HepG2 (cell line): ENCODE results near the gene PCGF6. TPM values are rescaled to one million over a fixed set of nuclear protein-coding genes. Genes with fewer than 3 reads are reported as not detected.

Experiments used
- ATAC-seq: fragments of 200-7000 bp; cut with Tn5 transposase; 3 replicates; pipeline ENCODE4 v1.9.1; 2020; ENCODE audit warnings: mild to moderate bottlenecking, moderate library complexity
- BruUV-seq: library from RNA; stranded (reverse); fragments of 400-500 nt; replicated peaks from 2 replicates; lab custom pipeline; 2021; lab: Mats Ljungman, UMichigan
- CTCF ChIA-PET: fragments of 300-600 bp; formaldehyde crosslinking; extraction: SDS; loops from one replicate; lab custom pipeline; 2021; ENCODE audit warnings: low total read pairs, inconsistent platforms, low intra/inter-chr PET ratio; lab: Yijun Ruan, JAX
- POLR2A ChIA-PET: fragments of 350-600 bp; sonication (Branson Sonifier 250); formaldehyde crosslinking; loops from one replicate; lab custom pipeline; 2020; ENCODE audit warnings: antibody characterized with exemption, inconsistent platforms; lab: Yijun Ruan, JAX
- DNase-seq: peaks from one replicate; pipeline ENCODE4 v3.0.0-alpha.2; 2015; ENCODE audit warnings: low spot score
- FAIRE-seq: peaks from 3 replicates; lab custom pipeline; 2011; peaks lifted over from hg19 to GRCh38; lab: Jason Lieb, UNC
- H2AFZ ChIP-seq: one replicate; pipeline ENCODE4 v1.6.1; 2011; ENCODE audit warnings: low read length, inconsistent platforms
- H3K27ac ChIP-seq: fragments of 300-600 bp; 3 replicates; pipeline ENCODE4 v1.8.0; 2011; ENCODE audit warnings: mixed run types, mild to moderate bottlenecking, mixed read lengths, low read length, inconsistent platforms; ENCODE audit not compliant: insufficient read depth; ENCODE audit errors: extremely low read length
- H3K27me3 ChIP-seq, 2 experiments: fragments of 200-600 bp in 1 of 2; 2 replicates in 1 of 2; 3 replicates in 1 of 2; pipeline versions ENCODE4 v1.6.0 to v1.8.0; 2011; ENCODE audit warnings: low read length in 2 of 2, mild to moderate bottlenecking in 2 of 2, moderate library complexity in 2 of 2, inconsistent platforms in 1 of 2; ENCODE audit not compliant: insufficient read depth in 2 of 2, control insufficient read depth in 1 of 2
- H3K36me3 ChIP-seq, 2 experiments: fragments of 200-600 bp in 1 of 2; replicated peaks in 1 of 2; 2 replicates in 1 of 2; 3 replicates in 1 of 2; pipeline versions ENCODE4 v1.5.1 to v1.8.0; 2011; ENCODE audit warnings: low read length in 2 of 2, inconsistent platforms in 1 of 2; ENCODE audit not compliant: insufficient read depth in 2 of 2, control insufficient read depth in 1 of 2
- H3K4me1 ChIP-seq: 2 replicates; pipeline ENCODE4 v1.5.1; 2012; ENCODE audit warnings: low read length, inconsistent platforms; ENCODE audit not compliant: insufficient read depth
- H3K4me2 ChIP-seq: 2 replicates; pipeline ENCODE4 v1.6.0; 2011; ENCODE audit warnings: low read depth, low read length, inconsistent platforms
- H3K4me3 ChIP-seq, 3 experiments: fragments of 200-600 bp in 1 of 3; sonication (generic), shearing (Covaris generic) in 1 of 3; replicated peaks in 1 of 3; 2 replicates each; pipeline ENCODE4 v1.5.1; 2011 to 2016; ENCODE audit warnings: low read length in 3 of 3, inconsistent platforms in 2 of 3, low read depth in 2 of 3, mild to moderate bottlenecking in 2 of 3, control low read depth in 1 of 3, mixed read lengths in 1 of 3; ENCODE audit not compliant: insufficient read depth in 1 of 3
- H3K79me2 ChIP-seq: one replicate; pipeline ENCODE4 v1.6.1; 2011; ENCODE audit warnings: low read length, inconsistent platforms; ENCODE audit not compliant: insufficient read depth
- H3K9ac ChIP-seq: 2 replicates; pipeline ENCODE4 v1.6.0; 2011; ENCODE audit warnings: mild to moderate bottlenecking, low read depth, low read length, inconsistent platforms; ENCODE audit not compliant: insufficient read depth
- H3K9me3 ChIP-seq: 2 replicates; pipeline ENCODE4 v1.5.1; 2012; ENCODE audit warnings: mild to moderate bottlenecking, low read length
- H4K20me1 ChIP-seq: 2 replicates; pipeline ENCODE4 v1.6.0; 2011; ENCODE audit warnings: inconsistent platforms, mild to moderate bottlenecking, low read length, moderate library complexity; ENCODE audit not compliant: insufficient read depth
- IRX3 ChIP-seq: sonication (generic); formaldehyde crosslinking; IDR thresholded peaks from 2 replicates; pipeline ENCODE4 v1.8.1; 2023; ENCODE audit warnings: mild to moderate bottlenecking, low read depth, missing genetic modification reagents, borderline replicate concordance
- KLF9 ChIP-seq: IDR thresholded peaks from 2 replicates; pipeline ENCODE4 v1.6.1; 2016; ENCODE audit warnings: low read depth
- LRRFIP1 ChIP-seq: sonication (generic); formaldehyde crosslinking; conservative IDR thresholded peaks from 2 replicates; pipeline ENCODE4 v1.4.0; 2020; ENCODE audit warnings: missing genetic modification reagents
- MTF1 ChIP-seq: sonication (generic); formaldehyde crosslinking; IDR thresholded peaks from 2 replicates; pipeline ENCODE4 v1.5.0; 2020; ENCODE audit warnings: missing genetic modification reagents
- MYPOP ChIP-seq: sonication (generic); formaldehyde crosslinking; IDR thresholded peaks from 2 replicates; pipeline ENCODE4 v1.8.1; 2023; ENCODE audit warnings: mild to moderate bottlenecking, moderate library complexity, missing genetic modification reagents
- NAIF1 ChIP-seq: sonication (generic); formaldehyde crosslinking; IDR thresholded peaks from 2 replicates; pipeline ENCODE4 v1.5.0; 2020; ENCODE audit warnings: mild to moderate bottlenecking, missing genetic modification reagents, borderline replicate concordance
- NBN ChIP-seq: fragments of 450-650 bp; conservative IDR thresholded peaks from 2 replicates; pipeline ENCODE4 v1.6.1; 2017
- SIN3B ChIP-seq: fragments of 150-350 bp; IDR thresholded peaks from 2 replicates; pipeline ENCODE4 v1.6.1; 2014; ENCODE audit warnings: low read length
- SMC3 ChIP-seq: IDR thresholded peaks from 2 replicates; pipeline ENCODE4 v1.6.1; 2011; ENCODE audit warnings: low read length, improper control_type of control experiment
- TEAD2 ChIP-seq: sonication (generic); formaldehyde crosslinking; IDR thresholded peaks from 2 replicates; pipeline ENCODE4 v1.9.0; 2021; ENCODE audit warnings: missing genetic modification reagents
- ZBTB33 ChIP-seq: sonication (generic); formaldehyde crosslinking; IDR thresholded peaks from 2 replicates; pipeline ENCODE4 v1.4.0; 2020; ENCODE audit warnings: missing genetic modification reagents
- ZEB1 ChIP-seq: IDR thresholded peaks from 2 replicates; pipeline ENCODE4 v1.6.1; 2012; ENCODE audit warnings: mild to moderate bottlenecking, low read depth, inconsistent platforms; ENCODE audit not compliant: insufficient replicate concordance
- ZFP62 ChIP-seq: sonication (generic); formaldehyde crosslinking; IDR thresholded peaks from 2 replicates; pipeline ENCODE4 v1.4.0; 2020; ENCODE audit warnings: missing genetic modification reagents
- ZMYM2 ChIP-seq: sonication (generic); formaldehyde crosslinking; IDR thresholded peaks from 2 replicates; pipeline ENCODE4 v1.8.0; 2022; ENCODE audit warnings: mild to moderate bottlenecking, missing genetic modification reagents
- ZNF234 ChIP-seq: sonication (generic); formaldehyde crosslinking; conservative IDR thresholded peaks from 2 replicates; pipeline ENCODE4 v1.5.1; 2020; ENCODE audit warnings: mild to moderate bottlenecking, missing genetic modification reagents
- ZNF260 ChIP-seq: sonication (generic); formaldehyde crosslinking; IDR thresholded peaks from 2 replicates; pipeline ENCODE4 v1.4.0; 2020; ENCODE audit warnings: missing genetic modification reagents, low read depth, mild to moderate bottlenecking, borderline replicate concordance
- ZNF333 ChIP-seq: sonication (generic); formaldehyde crosslinking; IDR thresholded peaks from 2 replicates; pipeline ENCODE4 v1.4.0; 2020; ENCODE audit warnings: mild to moderate bottlenecking, missing genetic modification reagents, borderline replicate concordance
- ZNF567 ChIP-seq: sonication (generic); formaldehyde crosslinking; IDR thresholded peaks from 2 replicates; pipeline ENCODE4 v1.8.1; 2023; ENCODE audit warnings: mild to moderate bottlenecking, missing genetic modification reagents, borderline replicate concordance
- ZNF782 ChIP-seq: sonication (generic); formaldehyde crosslinking; IDR thresholded peaks from 2 replicates; pipeline ENCODE4 v1.4.0; 2020; ENCODE audit warnings: missing genetic modification reagents, mild to moderate bottlenecking, borderline replicate concordance
- ZSCAN12 ChIP-seq: sonication (generic); formaldehyde crosslinking; IDR thresholded peaks from 2 replicates; pipeline ENCODE4 v1.9.0; 2021; ENCODE audit warnings: mild to moderate bottlenecking, missing genetic modification reagents
- WGBS: methylation state at CpG from one replicate; pipeline ENCODE4 v1.1.6; 2017; ENCODE audit warnings: low lambda C conversion rate; 5-methylcytosine and 5-hydroxymethylcytosine counted together
- in situ Hi-C: cut with HindIII; loops from 2 replicates; pipeline ENCODE4 v1.10.0; 2017; ENCODE audit warnings: low pct_unique_long_range_greater_than_20kb; ENCODE audit not compliant: extremely low pct_ligation_motif_present
- intact Hi-C: fragments of 100-400 bp; cut with micrococcal nuclease; formaldehyde crosslinking; loops from one replicate; pipeline ENCODE4 v1.10.0; 2022; ENCODE audit not compliant: unreplicated experiment
- polyA plus RNA-seq, 8 experiments: library from polyadenylated mRNA; depleted of rRNA in 3 of 8; stranded (reverse) in 7 of 8; unstranded in 1 of 8; fragments of >200 nt; fragmentation: Illumina TruSeq in 4 of 8; extraction: Trizol in 4 of 8; gene quantifications; 2 replicates each; pipeline versions ENCODE4 v1.2.1 to v1.2.3, GENCODE V29; 2011 to 2016; ENCODE audit warnings: low read depth in 4 of 8, missing spikeins in 1 of 8, mixed read lengths in 1 of 8; ENCODE audit not compliant: insufficient read depth in 1 of 8
- total RNA-seq, 5 experiments: library from RNA; depleted of rRNA; stranded (reverse); fragments of >200 nt; fragmentation: Illumina TruSeq; extraction: Trizol; gene quantifications; 2 replicates each; pipeline ENCODE4 v1.2.3, GENCODE V29; 2016; ENCODE audit warnings: low read depth in 1 of 5

Gene PCGF6
- total and polyA plus RNA-seq, 2 of the 13 experiments (the other 11 are each of a cell fraction or from before 2014, with no cell fraction given): 5.2 to 19.4 TPM

- DNase-seq: peak; percentile 98
- H3K36me3 ChIP-seq: peaks cover 6 to 36% of the 10 kb centered on the region in 2 experiments; a peak in 4 of 5 replicates
- no TSS peak for BruUV-seq
- H3K4me3 ChIP-seq: peak within 1 kb of the TSS; percentile 71 to 94 (median 84)
- H3K4me1 ChIP-seq: peaks cover 49% of the 10 kb centered on the region
- peak within 1 kb of the TSS; percentile 75 for H2AFZ ChIP-seq
- no peaks in the 10 kb centered on the region for H4K20me1 ChIP-seq
- peak within 1 kb of the TSS; percentile 93 for H3K9ac ChIP-seq
- FAIRE-seq: peak; percentile 94
- no peaks in the 10 kb centered on the region for H3K9me3 ChIP-seq
- intact Hi-C loops: no loop called here
- H3K27me3 ChIP-seq: no peaks in the 10 kb centered on the region; a peak in 1 of 5 replicates
- CTCF ChIA-PET: no interaction called here
- peak within 1 kb of the TSS; percentile 81 for H3K27ac ChIP-seq
- POLR2A ChIA-PET: interaction anchor here (0.8 to 1.8 kb wide), 10 partner anchors 9 to 266 kb away, joined by 3 to 10 read pairs (median 4); partner anchors contain the start of genes PCGF6 and TAF5
- peak; percentile 99 for ATAC-seq
- peaks cover 55% of the 10 kb centered on the region for H3K79me2 ChIP-seq
- H3K4me2 ChIP-seq: peak within 1 kb of the TSS; percentile 92
- in situ Hi-C loops: no loop called here
- under 1% methylated on average over 40 of the region's 56 CpGs for WGBS
- no peak for TF ChIP-seq NBN
- TF ChIP-seq SIN3B: peak; percentile 25; the same call in 1 of the 2 replicates
- no peak for TF ChIP-seq SMC3
- TF ChIP-seq TEAD2 (CRISPR knock-in tag): 0 out of 2 replicates have a peak, but pooled peaks have one; percentile 40
- peak; percentile 86; the same call in 1 of the 2 replicates for TF ChIP-seq MYPOP (CRISPR knock-in tag)
- TF ChIP-seq ZSCAN12 (CRISPR knock-in tag): no peak
- TF ChIP-seq ZBTB33 (CRISPR knock-in tag): 0 out of 2 replicates have a peak, but pooled peaks have one; percentile 5
- TF ChIP-seq ZNF260 (CRISPR knock-in tag): no peak
- no peak for TF ChIP-seq ZMYM2 (CRISPR knock-in tag)
- peak; percentile 40 for TF ChIP-seq ZEB1
- no peak for TF ChIP-seq KLF9 (CRISPR knock-in tag)
- peak; percentile 90 for TF ChIP-seq NAIF1 (CRISPR knock-in tag)
- TF ChIP-seq ZNF567 (CRISPR knock-in tag): no peak
- TF ChIP-seq MTF1 (CRISPR knock-in tag): no peak
- no peak for TF ChIP-seq ZFP62
- TF ChIP-seq ZNF782: no peak; the same call in 1 of the 2 replicates
- TF ChIP-seq ZNF333 (CRISPR knock-in tag): no peak
- no peak for TF ChIP-seq LRRFIP1 (CRISPR knock-in tag)
- no peak for TF ChIP-seq ZNF234 (CRISPR knock-in tag)
- peak; percentile 53 for TF ChIP-seq IRX3
These were observed 45.3 kb upstream of the PCGF6 start, which contains the start of the genes ATP5MK and PDCD11 for GRCh38 chr10:103396067-103396788. TSS of gene ATP5MK (minus strand) at chr10:103396475. CDS start at chr10:103392457, 4,018 bp downstream. TSS of gene PDCD11 (plus strand) at chr10:103396626. CDS start at chr10:103398427, 1,801 bp downstream.
